ENCODE measurements around the gene ALDOB.

- TF ChIP-seq CTCF (IDR thresholded peaks at IDR 0.05; ENCODE audit: low read depth, low read length, poor library complexity, severe bottlenecking) (no peak), EZH2phosphoT487 (IDR thresholded peaks at IDR 0.05; ENCODE audit: borderline replicate concordance, low read length) (no peak)
Observed at GRCh38 chr9:101472891-101473290, 37.3 kb upstream of the ALDOB start.
